8988T (cell line): ENCODE results near the gene RTN4RL1.

Experiments
- DNase-seq: peaks from one replicate; pipeline ENCODE4 v3.0.0; 2011

RTN4RL1 gene

GRCh38 chr17:1972487-1973160 is 52.5 kb downstream of the RTN4RL1 start:
- DNase-seq: no peak

- DNase-seq: no peak
Observed at GRCh38 chr17:1970843-1971384, 54.2 kb downstream of the RTN4RL1 start.

- DNase-seq: no peak
Observed at GRCh38 chr17:1969712-1970111, 55.4 kb downstream of the RTN4RL1 start.

GRCh38 chr17:1967213-1967612 is 57.9 kb downstream of the RTN4RL1 start:
- no peak for DNase-seq

- DNase-seq: no peak
Observed at GRCh38 chr17:1966274-1967086, 58.7 kb downstream of the RTN4RL1 start.

GRCh38 chr17:1965556-1966273 is 59.4 kb downstream of the RTN4RL1 start:
- DNase-seq: no peak

- no peak for DNase-seq
Observed at GRCh38 chr17:1963250-1963649, 61.9 kb downstream of the RTN4RL1 start.

GRCh38 chr17:1961189-1961588 is 63.9 kb downstream of the RTN4RL1 start:
- DNase-seq: no peak

GRCh38 chr17:1960545-1960912 is 64.6 kb downstream of the RTN4RL1 start:
- no peak for DNase-seq

GRCh38 chr17:1959871-1960544 is 65.1 kb downstream of the RTN4RL1 start:
- no peak for DNase-seq

GRCh38 chr17:1958134-1958881 is 66.8 kb downstream of the RTN4RL1 start:
- no peak for DNase-seq

GRCh38 chr17:1957037-1957436 is 68.1 kb downstream of the RTN4RL1 start:
- DNase-seq: no peak

GRCh38 chr17:1956134-1956533 is 69.0 kb downstream of the RTN4RL1 start:
- no peak for DNase-seq

GRCh38 chr17:1953831-1954230 is 71.3 kb downstream of the RTN4RL1 start:
- DNase-seq: no peak

- no peak for DNase-seq
Observed at GRCh38 chr17:1951920-1952319, 73.2 kb downstream of the RTN4RL1 start.

- DNase-seq: no peak
Observed at GRCh38 chr17:1949754-1950153, 75.4 kb downstream of the RTN4RL1 start.

- no peak for DNase-seq
Observed at GRCh38 chr17:1948517-1948825, 76.7 kb downstream of the RTN4RL1 start.

GRCh38 chr17:1947743-1948516 is 77.2 kb downstream of the RTN4RL1 start:
- no peak for DNase-seq

- no peak for DNase-seq
Observed at GRCh38 chr17:1947229-1947742, 77.8 kb downstream of the RTN4RL1 start.

GRCh38 chr17:1946021-1946932 is 78.9 kb downstream of the RTN4RL1 start:
- no peak for DNase-seq
